HepG2 (cell line): ENCODE results near the gene FUZ. TPM values are rescaled to one million over a fixed set of nuclear protein-coding genes. Genes with fewer than 3 reads are reported as not detected.

ENCODE experiments used
- ARNT2 ChIP-seq: sonication (generic); formaldehyde crosslinking; IDR thresholded peaks from 2 replicates; pipeline ENCODE4 v1.8.0; 2022; ENCODE audit warnings: mild to moderate bottlenecking, low read depth, missing genetic modification reagents, moderate library complexity
- HOXA3 ChIP-seq: sonication (generic); formaldehyde crosslinking; IDR thresholded peaks from 2 replicates; pipeline ENCODE4 v1.5.0; 2020; ENCODE audit warnings: missing genetic modification reagents
- IKZF4 ChIP-seq: sonication (generic); formaldehyde crosslinking; IDR thresholded peaks from 2 replicates; pipeline ENCODE4 v1.5.1; 2020; ENCODE audit warnings: borderline replicate concordance, mild to moderate bottlenecking, low read depth, missing genetic modification reagents; ENCODE audit errors: not compliant biosample characterization
- MXI1 ChIP-seq: IDR thresholded peaks from 3 replicates; pipeline ENCODE4 v1.6.1; 2012; ENCODE audit warnings: low read depth, low read length, inconsistent platforms, borderline replicate concordance
- PHF8 ChIP-seq: sonication (generic); formaldehyde crosslinking; IDR thresholded peaks from 2 replicates; pipeline ENCODE4 v1.5.0; 2020; ENCODE audit warnings: missing genetic modification reagents
- RNF2 ChIP-seq: fragments of 450-650 bp; conservative IDR thresholded peaks from 2 replicates; pipeline ENCODE4 v1.6.1; 2016; ENCODE audit warnings: low read depth
- SALL1 ChIP-seq: sonication (generic); formaldehyde crosslinking; IDR thresholded peaks from 2 replicates; pipeline ENCODE4 v1.8.0; 2022; ENCODE audit warnings: mild to moderate bottlenecking, missing genetic modification reagents
- SOX6 ChIP-seq, 2 experiments: fragments of 450-650 bp in 1 of 2; sonication (generic) in 1 of 2; formaldehyde crosslinking in 1 of 2; IDR thresholded peaks; 2 replicates each; pipeline versions ENCODE4 v1.4.0 to v1.6.1; 2017 to 2020; ENCODE audit warnings: antibody characterized with exemption in 1 of 2, mild to moderate bottlenecking in 1 of 2, missing genetic modification reagents in 1 of 2
- TGIF2 ChIP-seq: IDR thresholded peaks from 2 replicates; pipeline ENCODE4 v1.6.1; 2016; ENCODE audit warnings: control low read depth, missing compliant biosample characterization
- YEATS4 ChIP-seq: sonication (generic); formaldehyde crosslinking; IDR thresholded peaks from 2 replicates; pipeline ENCODE4 v1.4.0; 2020; ENCODE audit warnings: missing genetic modification reagents, borderline replicate concordance
- ZNF143 ChIP-seq: sonication (generic); formaldehyde crosslinking; IDR thresholded peaks from 2 replicates; pipeline ENCODE4 v1.4.0; 2020; ENCODE audit warnings: missing genetic modification reagents
- ZNF3 ChIP-seq: IDR thresholded peaks from 2 replicates; pipeline ENCODE4 v1.7.0; 2017; ENCODE audit warnings: inconsistent platforms
- ZNF891 ChIP-seq: sonication (generic); formaldehyde crosslinking; IDR thresholded peaks from 2 replicates; pipeline ENCODE4 v1.5.0; 2020; ENCODE audit warnings: mild to moderate bottlenecking, missing genetic modification reagents
- ZSCAN21 ChIP-seq: sonication (generic); formaldehyde crosslinking; IDR thresholded peaks from 2 replicates; pipeline ENCODE4 v1.8.0; 2022; ENCODE audit warnings: mild to moderate bottlenecking, missing genetic modification reagents, moderate library complexity, borderline replicate concordance
- polyA plus RNA-seq, 8 experiments: library from polyadenylated mRNA; depleted of rRNA in 3 of 8; stranded (reverse) in 7 of 8; unstranded in 1 of 8; fragments of >200 nt; fragmentation: Illumina TruSeq in 4 of 8; extraction: Trizol in 4 of 8; gene quantifications; 2 replicates each; pipeline versions ENCODE4 v1.2.1 to v1.2.3, GENCODE V29; 2011 to 2016; ENCODE audit warnings: low read depth in 4 of 8, missing spikeins in 1 of 8, mixed read lengths in 1 of 8; ENCODE audit not compliant: insufficient read depth in 1 of 8
- total RNA-seq, 5 experiments: library from RNA; depleted of rRNA; stranded (reverse); fragments of >200 nt; fragmentation: Illumina TruSeq; extraction: Trizol; gene quantifications; 2 replicates each; pipeline ENCODE4 v1.2.3, GENCODE V29; 2016; ENCODE audit warnings: low read depth in 1 of 5
- TF ChIP-seq, protein P1 (sequence below), 2 experiments: sonication (generic) in 1 of 2; formaldehyde crosslinking in 1 of 2; IDR thresholded peaks; 2 replicates each; pipeline versions ENCODE4 v1.6.1 to v1.9.0; 2014 to 2022; ENCODE audit warnings: antibody characterized with exemption in 1 of 2, borderline replicate concordance in 1 of 2, inconsistent platforms in 1 of 2, low read depth in 1 of 2, missing genetic modification reagents in 1 of 2
- TF ChIP-seq, protein P2 (sequence below): sonication (generic); formaldehyde crosslinking; IDR thresholded peaks from 2 replicates; pipeline ENCODE4 v1.4.0; 2020; ENCODE audit warnings: missing genetic modification reagents
- TF ChIP-seq, protein P3 (sequence below): sonication (generic); formaldehyde crosslinking; IDR thresholded peaks from 2 replicates; pipeline ENCODE4 v1.4.0; 2020; ENCODE audit warnings: missing genetic modification reagents

Gene FUZ
- total and polyA plus RNA-seq, 2 of the 13 experiments (the other 11 are each of a cell fraction or from before 2014, with no cell fraction given): 0.08 TPM; not detected in 1

DNA sequence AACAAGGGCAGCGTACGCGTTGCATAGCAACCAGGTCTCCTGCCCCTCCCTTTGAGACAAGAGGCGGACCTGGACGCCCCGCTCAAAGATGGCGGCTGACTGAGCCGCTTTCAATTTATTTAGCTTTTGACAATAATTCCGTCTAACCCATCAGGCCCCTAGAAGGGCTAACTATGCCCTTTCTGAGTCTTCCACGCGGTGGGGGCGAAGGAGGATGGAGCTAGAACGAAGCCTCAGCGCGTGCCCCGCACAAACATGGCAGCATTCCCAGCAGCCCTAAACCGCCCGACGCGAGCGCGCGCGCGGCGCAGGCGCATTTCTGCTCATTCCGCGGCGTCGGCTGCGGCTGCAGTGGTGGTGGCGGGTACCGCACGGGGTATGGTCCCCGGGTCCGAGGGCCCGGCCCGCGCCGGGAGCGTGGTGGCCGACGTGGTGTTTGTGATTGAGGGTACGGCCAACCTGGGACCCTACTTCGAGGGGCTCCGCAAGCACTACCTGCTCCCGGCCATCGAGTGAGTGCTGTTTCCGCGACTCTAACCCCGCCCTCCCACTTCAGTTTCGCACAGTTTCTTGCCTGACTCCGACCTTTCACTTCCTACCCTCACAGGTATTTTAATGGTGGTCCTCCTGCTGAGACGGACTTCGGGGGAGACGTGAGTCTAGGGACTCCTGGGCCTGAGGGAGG is 5.0 kb upstream of the FUZ start, which contains the start of gene MED25 (continued):
- TF ChIP-seq, protein P1, sequence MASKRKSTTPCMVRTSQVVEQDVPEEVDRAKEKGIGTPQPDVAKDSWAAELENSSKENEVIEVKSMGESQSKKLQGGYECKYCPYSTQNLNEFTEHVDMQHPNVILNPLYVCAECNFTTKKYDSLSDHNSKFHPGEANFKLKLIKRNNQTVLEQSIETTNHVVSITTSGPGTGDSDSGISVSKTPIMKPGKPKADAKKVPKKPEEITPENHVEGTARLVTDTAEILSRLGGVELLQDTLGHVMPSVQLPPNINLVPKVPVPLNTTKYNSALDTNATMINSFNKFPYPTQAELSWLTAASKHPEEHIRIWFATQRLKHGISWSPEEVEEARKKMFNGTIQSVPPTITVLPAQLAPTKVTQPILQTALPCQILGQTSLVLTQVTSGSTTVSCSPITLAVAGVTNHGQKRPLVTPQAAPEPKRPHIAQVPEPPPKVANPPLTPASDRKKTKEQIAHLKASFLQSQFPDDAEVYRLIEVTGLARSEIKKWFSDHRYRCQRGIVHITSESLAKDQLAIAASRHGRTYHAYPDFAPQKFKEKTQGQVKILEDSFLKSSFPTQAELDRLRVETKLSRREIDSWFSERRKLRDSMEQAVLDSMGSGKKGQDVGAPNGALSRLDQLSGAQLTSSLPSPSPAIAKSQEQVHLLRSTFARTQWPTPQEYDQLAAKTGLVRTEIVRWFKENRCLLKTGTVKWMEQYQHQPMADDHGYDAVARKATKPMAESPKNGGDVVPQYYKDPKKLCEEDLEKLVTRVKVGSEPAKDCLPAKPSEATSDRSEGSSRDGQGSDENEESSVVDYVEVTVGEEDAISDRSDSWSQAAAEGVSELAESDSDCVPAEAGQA (IDR thresholded peaks at IDR 0.05; ENCODE audit: low read depth): peak; percentile 95
- TF ChIP-seq, protein P1 (CRISPR knock-in tag; IDR thresholded peaks at IDR 0.05; ENCODE audit: borderline replicate concordance): no peak
- TF ChIP-seq ARNT2 (CRISPR knock-in tag) (no peak), ZSCAN21 (CRISPR knock-in tag) (peak; percentile 40; the same call in 1 of the 2 replicates), ZNF3 (no peak), TGIF2 (CRISPR knock-in tag) (0 out of 2 replicates have a peak, but pooled peaks have one; percentile 11), SALL1 (CRISPR knock-in tag) (peak; percentile 41; the same call in 1 of the 2 replicates), RNF2 (no peak), ZNF143 (CRISPR knock-in tag) (peak; percentile 91), PHF8 (peak; percentile 86), YEATS4 (CRISPR knock-in tag) (0 out of 2 replicates have a peak, but pooled peaks have one; percentile 40), IKZF4 (CRISPR knock-in tag) (peak; percentile 25), SOX6 (IDR thresholded peaks at IDR 0.05) (no peak), SOX6 (CRISPR knock-in tag; IDR thresholded peaks at IDR 0.05) (0 out of 2 replicates have a peak, but pooled peaks have one; percentile 17), ZNF891 (peak; percentile 14; the same call in 1 of the 2 replicates), HOXA3 (peak; percentile 98), MXI1 (peak; percentile 67; the same call in 1 of the 3 replicates)
- TF ChIP-seq, protein P2, sequence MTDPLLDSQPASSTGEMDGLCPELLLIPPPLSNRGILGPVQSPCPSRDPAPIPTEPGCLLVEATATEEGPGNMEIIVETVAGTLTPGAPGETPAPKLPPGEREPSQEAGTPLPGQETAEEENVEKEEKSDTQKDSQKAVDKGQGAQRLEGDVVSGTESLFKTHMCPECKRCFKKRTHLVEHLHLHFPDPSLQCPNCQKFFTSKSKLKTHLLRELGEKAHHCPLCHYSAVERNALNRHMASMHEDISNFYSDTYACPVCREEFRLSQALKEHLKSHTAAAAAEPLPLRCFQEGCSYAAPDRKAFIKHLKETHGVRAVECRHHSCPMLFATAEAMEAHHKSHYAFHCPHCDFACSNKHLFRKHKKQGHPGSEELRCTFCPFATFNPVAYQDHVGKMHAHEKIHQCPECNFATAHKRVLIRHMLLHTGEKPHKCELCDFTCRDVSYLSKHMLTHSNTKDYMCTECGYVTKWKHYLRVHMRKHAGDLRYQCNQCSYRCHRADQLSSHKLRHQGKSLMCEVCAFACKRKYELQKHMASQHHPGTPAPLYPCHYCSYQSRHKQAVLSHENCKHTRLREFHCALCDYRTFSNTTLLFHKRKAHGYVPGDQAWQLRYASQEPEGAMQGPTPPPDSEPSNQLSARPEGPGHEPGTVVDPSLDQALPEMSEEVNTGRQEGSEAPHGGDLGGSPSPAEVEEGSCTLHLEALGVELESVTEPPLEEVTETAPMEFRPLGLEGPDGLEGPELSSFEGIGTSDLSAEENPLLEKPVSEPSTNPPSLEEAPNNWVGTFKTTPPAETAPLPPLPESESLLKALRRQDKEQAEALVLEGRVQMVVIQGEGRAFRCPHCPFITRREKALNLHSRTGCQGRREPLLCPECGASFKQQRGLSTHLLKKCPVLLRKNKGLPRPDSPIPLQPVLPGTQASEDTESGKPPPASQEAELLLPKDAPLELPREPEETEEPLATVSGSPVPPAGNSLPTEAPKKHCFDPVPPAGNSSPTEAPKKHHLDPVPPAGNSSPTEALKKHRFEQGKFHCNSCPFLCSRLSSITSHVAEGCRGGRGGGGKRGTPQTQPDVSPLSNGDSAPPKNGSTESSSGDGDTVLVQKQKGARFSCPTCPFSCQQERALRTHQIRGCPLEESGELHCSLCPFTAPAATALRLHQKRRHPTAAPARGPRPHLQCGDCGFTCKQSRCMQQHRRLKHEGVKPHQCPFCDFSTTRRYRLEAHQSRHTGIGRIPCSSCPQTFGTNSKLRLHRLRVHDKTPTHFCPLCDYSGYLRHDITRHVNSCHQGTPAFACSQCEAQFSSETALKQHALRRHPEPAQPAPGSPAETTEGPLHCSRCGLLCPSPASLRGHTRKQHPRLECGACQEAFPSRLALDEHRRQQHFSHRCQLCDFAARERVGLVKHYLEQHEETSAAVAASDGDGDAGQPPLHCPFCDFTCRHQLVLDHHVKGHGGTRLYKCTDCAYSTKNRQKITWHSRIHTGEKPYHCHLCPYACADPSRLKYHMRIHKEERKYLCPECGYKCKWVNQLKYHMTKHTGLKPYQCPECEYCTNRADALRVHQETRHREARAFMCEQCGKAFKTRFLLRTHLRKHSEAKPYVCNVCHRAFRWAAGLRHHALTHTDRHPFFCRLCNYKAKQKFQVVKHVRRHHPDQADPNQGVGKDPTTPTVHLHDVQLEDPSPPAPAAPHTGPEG (CRISPR knock-in tag): no peak; the same call in 1 of the 2 replicates
- TF ChIP-seq, protein P3, sequence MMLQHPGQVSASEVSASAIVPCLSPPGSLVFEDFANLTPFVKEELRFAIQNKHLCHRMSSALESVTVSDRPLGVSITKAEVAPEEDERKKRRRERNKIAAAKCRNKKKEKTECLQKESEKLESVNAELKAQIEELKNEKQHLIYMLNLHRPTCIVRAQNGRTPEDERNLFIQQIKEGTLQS (CRISPR knock-in tag): peak; percentile 7; the same call in 1 of the 2 replicates
